Prostate gland (tissue), 2 donors: ENCODE results near the gene CARD9.

Experiments used
- POLR2A ChIP-seq: fragments of 450-650 bp; IDR thresholded peaks from one replicate; pipeline ENCODE4 v1.6.1; 2016; ENCODE audit warnings: antibody characterized with exemption, mild to moderate bottlenecking
- POLR2AphosphoS5 ChIP-seq: sonication (generic); formaldehyde crosslinking; IDR thresholded peaks from one replicate; pipeline ENCODE4 v1.6.1; 2017; ENCODE audit warnings: antibody characterized with exemption
- TF ChIP-seq, protein P1 (sequence below), 4 experiments: fragments of 200-600 bp in 2 of 4; fragments of 450-650 bp in 2 of 4; sonication (generic) in 2 of 4; IDR thresholded peaks; 1 replicate in 3 of 4; 2 replicates in 1 of 4; pipeline ENCODE4 v1.5.1; 2016 to 2019; ENCODE audit warnings: antibody characterized with exemption in 4 of 4, mild to moderate bottlenecking in 2 of 4, moderate library complexity in 2 of 4

DNA sequence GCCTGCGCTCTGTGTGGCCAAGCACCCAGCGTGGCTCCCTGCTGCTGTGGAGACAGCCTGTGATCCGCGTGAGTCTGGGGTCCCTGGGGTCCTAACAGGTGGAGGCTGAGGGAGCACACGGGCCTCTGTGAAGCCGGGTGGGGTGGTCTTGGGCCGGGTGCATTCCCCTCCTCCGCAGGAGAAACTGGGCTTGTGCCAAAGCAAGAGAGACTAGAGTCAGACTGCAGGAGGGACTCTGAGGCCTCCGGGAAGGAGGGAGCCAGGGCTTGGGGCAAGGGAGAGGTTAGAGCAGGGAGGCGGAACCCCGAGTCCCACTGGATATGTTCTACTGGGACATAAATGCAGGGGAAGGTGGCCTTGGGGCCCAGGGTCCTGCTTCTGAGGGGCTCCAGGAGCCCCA, 20.4 kb downstream of the CARD9 start:
- TF ChIP-seq, protein P1, sequence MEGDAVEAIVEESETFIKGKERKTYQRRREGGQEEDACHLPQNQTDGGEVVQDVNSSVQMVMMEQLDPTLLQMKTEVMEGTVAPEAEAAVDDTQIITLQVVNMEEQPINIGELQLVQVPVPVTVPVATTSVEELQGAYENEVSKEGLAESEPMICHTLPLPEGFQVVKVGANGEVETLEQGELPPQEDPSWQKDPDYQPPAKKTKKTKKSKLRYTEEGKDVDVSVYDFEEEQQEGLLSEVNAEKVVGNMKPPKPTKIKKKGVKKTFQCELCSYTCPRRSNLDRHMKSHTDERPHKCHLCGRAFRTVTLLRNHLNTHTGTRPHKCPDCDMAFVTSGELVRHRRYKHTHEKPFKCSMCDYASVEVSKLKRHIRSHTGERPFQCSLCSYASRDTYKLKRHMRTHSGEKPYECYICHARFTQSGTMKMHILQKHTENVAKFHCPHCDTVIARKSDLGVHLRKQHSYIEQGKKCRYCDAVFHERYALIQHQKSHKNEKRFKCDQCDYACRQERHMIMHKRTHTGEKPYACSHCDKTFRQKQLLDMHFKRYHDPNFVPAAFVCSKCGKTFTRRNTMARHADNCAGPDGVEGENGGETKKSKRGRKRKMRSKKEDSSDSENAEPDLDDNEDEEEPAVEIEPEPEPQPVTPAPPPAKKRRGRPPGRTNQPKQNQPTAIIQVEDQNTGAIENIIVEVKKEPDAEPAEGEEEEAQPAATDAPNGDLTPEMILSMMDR (IDR thresholded peaks at IDR 0.05) = no peak
- TF ChIP-seq POLR2AphosphoS5 = no peak
- no peak for TF ChIP-seq POLR2A
